GM21423 (cell line): Measurements from ENCODE around the gene CAPN12.

Experiments used
- ATAC-seq: cut with Tn5 transposase; IDR thresholded peaks from one replicate; pipeline ENCODE4 v1.9.1; 2021; ENCODE audit warnings: mild to moderate bottlenecking, moderate library complexity; ENCODE audit not compliant: unreplicated experiment

CAPN12 gene

DNA sequence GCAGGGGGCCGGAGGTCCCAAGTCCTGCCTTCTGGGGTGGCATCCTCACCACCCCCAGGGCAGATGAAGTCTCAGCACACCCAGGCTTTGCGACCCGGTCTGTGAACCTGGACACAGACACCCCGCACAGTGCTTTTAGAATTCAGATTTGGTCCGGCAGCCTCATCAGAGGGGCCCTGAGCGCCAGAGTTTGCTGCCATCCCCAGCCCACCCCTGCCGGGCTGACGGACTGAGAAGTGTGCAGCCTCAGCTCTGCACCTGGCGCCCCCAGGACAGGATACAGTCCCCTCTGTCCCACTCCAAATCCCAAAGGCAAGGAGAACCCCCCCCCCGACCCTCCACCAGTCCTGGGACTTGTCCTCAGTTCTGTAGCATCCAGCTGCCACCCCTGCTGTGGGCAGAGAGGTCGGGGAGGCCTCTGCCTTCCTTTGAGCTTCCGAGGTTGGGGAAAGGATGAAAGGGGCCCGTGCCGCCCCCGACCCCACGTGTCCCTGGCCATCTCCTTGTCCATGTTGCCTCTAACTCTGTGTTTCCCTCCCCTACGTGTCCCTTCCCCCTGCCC, 16.9 kb downstream of the CAPN12 start:
- no peak for ATAC-seq

- ATAC-seq, result no peak
Observed at GRCh38 chr19:38726761-38727301, 17.4 kb downstream of the CAPN12 start.

- no peak for ATAC-seq
Observed at GRCh38 chr19:38726284-38726673, 18.0 kb downstream of the CAPN12 start.

GRCh38 chr19:38725469-38726283, 18.6 kb downstream of the CAPN12 start:
- ATAC-seq, result no peak

DNA sequence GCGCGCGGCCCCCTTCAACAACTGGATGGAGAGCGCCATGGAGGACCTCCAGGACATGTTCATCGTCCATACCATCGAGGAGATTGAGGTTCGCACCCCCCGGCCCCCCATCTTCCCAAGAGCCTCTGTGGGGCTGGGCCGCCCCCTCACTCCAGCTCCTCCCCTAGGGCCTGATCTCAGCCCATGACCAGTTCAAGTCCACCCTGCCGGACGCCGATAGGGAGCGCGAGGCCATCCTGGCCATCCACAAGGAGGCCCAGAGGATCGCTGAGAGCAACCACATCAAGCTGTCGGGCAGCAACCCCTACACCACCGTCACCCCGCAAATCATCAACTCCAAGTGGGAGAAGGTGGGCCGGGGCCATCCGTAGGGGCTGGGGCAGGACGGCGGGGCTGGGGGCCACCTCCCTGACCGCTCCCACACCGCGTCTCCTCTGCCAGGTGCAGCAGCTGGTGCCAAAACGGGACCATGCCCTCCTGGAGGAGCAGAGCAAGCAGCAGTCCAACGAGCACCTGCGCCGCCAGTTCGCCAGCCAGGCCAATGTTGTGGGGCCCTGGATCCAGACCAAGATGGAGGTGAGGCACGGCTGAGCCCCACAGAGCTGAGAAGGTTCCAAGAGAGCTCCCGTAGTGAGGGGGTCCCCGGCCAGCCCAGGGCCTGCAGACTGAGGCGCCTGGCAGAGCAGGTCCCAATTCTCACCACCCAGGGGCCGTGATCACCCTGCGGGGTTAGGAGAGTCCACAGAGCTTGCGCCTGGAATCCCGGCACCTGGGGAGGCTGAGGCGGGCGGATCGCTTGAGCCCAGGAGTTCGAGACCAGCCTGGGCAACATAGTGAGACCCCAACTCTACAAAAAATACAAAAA, 20.1 kb downstream of the CAPN12 start:
- no peak for ATAC-seq

DNA sequence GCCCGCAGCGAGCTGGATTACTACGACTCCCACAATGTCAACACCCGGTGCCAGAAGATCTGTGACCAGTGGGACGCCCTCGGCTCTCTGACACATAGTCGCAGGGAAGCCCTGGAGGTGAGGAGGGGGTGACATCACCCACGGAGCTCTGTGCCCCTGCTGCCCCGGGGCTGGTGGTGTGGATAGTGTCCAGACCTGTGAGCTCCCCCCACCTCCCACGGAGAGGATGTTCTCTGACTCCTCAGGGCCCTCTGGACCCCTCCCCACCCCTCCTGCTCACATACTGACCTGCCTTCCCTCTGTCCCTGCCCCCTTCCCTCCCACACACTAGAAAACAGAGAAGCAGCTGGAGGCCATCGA, 20.7 kb downstream of the CAPN12 start:
- no peak for ATAC-seq

- no peak for ATAC-seq
Observed at GRCh38 chr19:38722947-38723605, 21.2 kb downstream of the CAPN12 start.

DNA sequence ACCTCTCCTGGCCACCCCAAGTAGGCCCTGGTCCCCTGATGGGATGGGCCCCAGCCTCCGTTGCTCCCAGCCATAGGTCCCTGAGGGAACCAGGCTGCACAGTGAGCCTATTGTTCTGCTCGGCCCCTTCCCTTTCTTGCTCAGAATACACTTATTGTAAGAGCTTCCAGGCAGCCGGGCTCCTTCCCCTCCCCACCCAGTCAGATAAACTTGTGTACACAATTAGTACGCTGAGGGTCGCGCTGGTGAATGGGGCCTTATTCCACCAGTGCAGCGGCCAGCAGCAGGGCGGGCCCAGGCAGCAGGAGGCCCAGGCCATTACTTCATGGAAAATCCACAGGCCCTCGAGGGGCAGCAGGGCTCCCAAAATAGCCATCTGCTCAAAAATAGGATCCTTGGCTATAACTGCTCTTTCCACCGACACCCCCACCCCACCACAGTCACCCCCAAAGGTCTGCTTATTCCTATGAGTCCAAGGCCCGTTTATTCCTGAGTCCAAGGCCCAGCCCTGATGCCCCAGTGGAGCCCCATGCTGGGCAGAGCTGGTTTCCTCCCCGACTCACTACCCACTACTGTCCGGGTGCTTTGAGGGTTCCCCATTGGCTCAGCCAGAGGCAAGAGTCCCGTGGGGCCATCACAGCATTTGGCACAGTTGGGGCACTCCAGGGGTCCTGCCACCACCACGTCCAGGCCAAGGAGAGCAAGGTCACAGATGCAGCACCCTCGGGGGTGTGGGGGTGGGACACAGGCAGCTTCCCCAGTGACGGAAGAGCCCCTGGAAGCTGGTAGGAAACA, 22.1 kb downstream of the CAPN12 start:
- no peak for ATAC-seq

GRCh38 chr19:38721496-38721895, 22.8 kb downstream of the CAPN12 start:
- ATAC-seq, result no peak

GRCh38 chr19:38720559-38721236, 23.6 kb downstream of the CAPN12 start:
- ATAC-seq, result no peak

DNA sequence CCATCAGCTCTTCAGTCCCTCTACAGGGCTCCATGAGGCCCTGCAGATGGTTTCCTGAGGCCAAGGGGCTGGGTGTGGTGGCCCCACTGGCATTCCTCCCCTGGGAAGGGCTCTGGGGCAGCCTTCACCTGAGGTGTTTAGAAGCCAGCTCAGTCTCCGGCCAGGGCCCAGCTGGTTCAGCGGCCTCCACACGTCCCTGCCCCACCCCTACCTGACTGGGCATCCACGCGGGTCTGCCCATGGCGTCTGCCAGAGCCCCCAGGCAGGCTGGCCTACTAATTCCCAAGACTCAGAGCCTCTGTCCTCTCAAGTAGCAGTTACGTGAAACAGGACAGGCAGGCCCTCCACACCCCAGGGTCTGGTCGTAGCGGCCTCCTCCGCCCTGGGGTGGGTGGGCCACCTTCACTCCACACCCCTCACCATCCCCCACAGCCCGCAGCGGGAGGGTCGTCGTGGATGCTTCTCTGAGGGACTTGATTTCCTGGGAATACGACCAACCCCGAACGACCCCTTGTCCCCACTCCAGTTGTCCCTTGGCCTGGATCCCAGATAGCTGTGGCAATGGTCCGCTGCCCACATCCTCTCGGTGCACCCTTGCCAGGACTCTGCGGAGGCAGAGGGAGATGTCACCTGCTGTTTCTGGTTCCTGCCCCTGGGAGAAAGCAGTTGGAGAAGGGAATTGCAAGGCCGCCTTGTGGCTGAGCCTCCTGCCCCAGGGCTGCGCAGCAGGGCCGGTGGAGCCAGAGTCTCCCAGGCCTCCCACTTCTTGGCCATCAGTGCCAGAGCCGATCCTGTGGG, 24.3 kb downstream of the CAPN12 start:
- no peak for ATAC-seq

GRCh38 chr19:38718747-38719543, 25.3 kb downstream of the CAPN12 start:
- no peak for ATAC-seq

DNA sequence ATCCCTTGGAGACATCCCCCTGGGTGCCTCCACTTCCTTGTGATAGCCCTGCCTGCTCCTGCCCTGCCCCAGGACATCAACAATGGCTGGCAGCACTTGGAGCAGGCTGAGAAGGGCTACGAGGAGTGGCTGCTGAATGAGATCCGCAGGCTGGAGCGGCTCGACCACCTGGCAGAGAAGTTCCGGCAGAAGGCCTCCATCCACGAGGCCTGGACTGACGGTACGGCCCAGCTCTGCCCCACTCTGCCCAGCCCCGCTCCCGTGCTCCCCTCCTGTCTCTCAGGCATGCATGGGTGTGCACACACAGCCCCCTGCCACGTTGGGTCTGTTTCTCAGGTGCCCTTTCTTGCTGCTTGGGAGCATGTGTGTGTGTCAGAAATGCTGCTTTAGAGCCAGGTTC, 26.4 kb downstream of the CAPN12 start:
- ATAC-seq, result no peak

GRCh38 chr19:38717051-38717450, 27.2 kb downstream of the CAPN12 start:
- no peak for ATAC-seq

DNA sequence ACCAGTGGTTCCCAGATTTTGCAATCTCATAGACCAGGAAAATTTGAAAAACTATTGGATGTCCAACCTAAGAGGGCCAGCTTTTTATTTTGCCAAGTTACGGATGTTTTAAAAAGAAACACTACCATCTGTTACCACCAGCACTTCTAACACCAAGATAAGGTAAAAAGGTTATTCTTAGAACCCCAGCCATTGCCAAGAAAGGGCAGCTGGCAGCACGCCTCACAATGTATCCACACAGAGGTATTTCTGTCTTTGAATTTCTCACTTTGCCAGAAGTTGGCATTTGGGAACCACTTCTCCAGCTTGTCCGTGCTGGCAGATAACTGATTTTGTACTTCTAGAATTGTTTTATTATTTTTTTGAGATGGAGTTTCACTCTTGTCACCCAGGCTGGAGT, 28.7 kb downstream of the CAPN12 start:
- ATAC-seq, result no peak

- ATAC-seq, result no peak
Observed at GRCh38 chr19:38714354-38714778, 29.9 kb downstream of the CAPN12 start.

DNA sequence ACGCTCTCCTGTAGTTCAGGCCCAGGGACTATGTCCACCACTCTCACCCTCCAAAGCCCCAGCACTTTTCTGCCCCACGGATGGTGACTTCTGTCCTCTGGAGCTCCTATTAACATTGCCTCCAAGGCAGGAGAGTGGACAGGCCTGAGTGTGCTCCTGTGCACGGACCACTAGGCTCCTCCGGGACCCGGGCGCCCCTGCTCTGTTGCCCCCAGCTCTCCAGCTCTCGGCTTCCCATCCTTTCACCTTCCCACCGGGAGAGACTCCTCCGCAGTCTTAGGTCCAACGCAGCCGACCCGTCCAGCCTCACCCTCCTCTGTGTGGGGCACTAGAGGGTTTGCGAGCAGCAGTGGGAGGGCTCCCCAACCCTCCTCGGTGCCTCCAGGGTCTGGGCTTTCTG, 30.4 kb downstream of the CAPN12 start:
- ATAC-seq, result no peak

DNA sequence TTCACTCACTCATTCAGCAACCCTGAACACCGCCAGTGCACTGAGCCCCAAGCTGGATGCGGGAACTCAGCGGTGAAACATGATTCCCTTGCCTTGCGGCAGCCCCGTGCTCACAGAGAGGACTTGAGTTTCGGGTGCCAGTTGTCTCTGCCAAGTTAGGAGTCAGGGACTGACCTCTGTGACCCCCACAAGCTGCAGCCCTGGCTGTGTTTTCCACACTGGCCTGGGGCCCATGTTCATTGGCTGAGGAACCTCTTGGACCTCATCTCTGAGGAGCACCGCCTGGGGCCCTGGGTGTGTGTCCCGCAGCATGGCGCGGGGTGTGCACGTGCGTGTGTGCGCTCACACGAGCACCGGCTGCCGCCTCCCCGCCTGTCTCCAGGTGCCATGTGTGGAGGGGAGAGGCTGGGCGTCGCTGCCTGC, 31.0 kb downstream of the CAPN12 start:
- no peak for ATAC-seq
